GM12878 (cell line): Measurements from ENCODE around the gene FLVCR2. TPM values are rescaled to one million over a fixed set of nuclear protein-coding genes. Genes with fewer than 3 reads are reported as not detected.

ENCODE experiments used
- ATAC-seq: fragments of 200-7000 bp; cut with Tn5 transposase; 3 replicates; pipeline ENCODE4 v1.9.1; 2020; ENCODE audit warnings: mild to moderate bottlenecking, moderate library complexity
- BruUV-seq: library from RNA; stranded (reverse); fragments of 400-500 nt; replicated peaks from 2 replicates; lab custom pipeline; 2021; lab: Mats Ljungman, UMichigan
- CTCF ChIA-PET: fragments of 300-600 bp; sonication (Branson Sonifier 250); formaldehyde crosslinking; extraction: SDS; loops from one replicate; lab custom pipeline; 2021; ENCODE audit warnings: inconsistent platforms; lab: Yijun Ruan, JAX
- POLR2A ChIA-PET: fragments of 350-600 bp; formaldehyde crosslinking; extraction: SDS; loops from one replicate; lab custom pipeline; 2021; ENCODE audit warnings: inconsistent platforms; lab: Charles Lee
- RAD21 ChIA-PET: fragments of 300-600 bp; sonication (Branson Sonifier 250); formaldehyde crosslinking; loops from one replicate; lab custom pipeline; 2023; ENCODE audit warnings: antibody characterized with exemption; ENCODE audit not compliant: unreplicated experiment; lab: Charles Lee
- SMC1A ChIA-PET: fragments of 300-600 bp; sonication (Branson Sonifier 250); formaldehyde crosslinking; loops from one replicate; lab custom pipeline; 2023; ENCODE audit not compliant: unreplicated experiment, uncharacterized antibody; lab: Charles Lee
- DNase-seq: peaks from one replicate; pipeline ENCODE4 v3.0.0-alpha.2; 2011; ENCODE audit warnings: low read depth, low spot score
- FAIRE-seq: peaks from 3 replicates; lab custom pipeline; 2011; peaks lifted over from hg19 to GRCh38; lab: Jason Lieb, UNC
- H2AFZ ChIP-seq: 2 replicates; pipeline ENCODE4 v1.6.0; 2011; ENCODE audit warnings: low read depth, low read length, control low read depth; ENCODE audit not compliant: control insufficient read depth
- H3K27ac ChIP-seq: 2 replicates; pipeline ENCODE4 v1.5.1; 2011; ENCODE audit warnings: control low read depth; ENCODE audit not compliant: control insufficient read depth, insufficient read depth
- H3K27me3 ChIP-seq, 2 experiments: replicated peaks in 1 of 2; 2 replicates each; pipeline versions ENCODE4 v1.6.0 to v1.6.1; 2011; ENCODE audit warnings: low read length in 1 of 2; ENCODE audit not compliant: control insufficient read depth in 2 of 2, insufficient read depth in 2 of 2
- H3K36me3 ChIP-seq, 2 experiments: 2 replicates each; pipeline ENCODE4 v1.5.1; 2011; ENCODE audit warnings: low read length in 1 of 2; ENCODE audit not compliant: control insufficient read depth in 2 of 2, insufficient read depth in 2 of 2
- H3K4me1 ChIP-seq: 2 replicates; pipeline ENCODE4 v1.6.1; 2011; ENCODE audit warnings: mild to moderate bottlenecking, low read length, moderate library complexity, mixed read lengths; ENCODE audit not compliant: control insufficient read depth, insufficient read depth
- H3K4me2 ChIP-seq: 2 replicates; pipeline ENCODE4 v1.6.0; 2011; ENCODE audit warnings: control low read depth; ENCODE audit not compliant: control insufficient read depth, insufficient read depth
- H3K4me3 ChIP-seq: fragments of 200-600 bp; sonication (generic); 2 replicates; pipeline ENCODE4 v1.5.1; 2016
- H3K79me2 ChIP-seq: 2 replicates; pipeline ENCODE4 v1.6.0; 2011; ENCODE audit warnings: low read length; ENCODE audit not compliant: control insufficient read depth, insufficient read depth
- H3K9ac ChIP-seq: 2 replicates; pipeline ENCODE4 v1.8.0; 2011; ENCODE audit warnings: low read length, control low read depth, mixed read lengths; ENCODE audit not compliant: control insufficient read depth, insufficient read depth
- H3K9me3 ChIP-seq: replicated peaks from 3 replicates; pipeline ENCODE4 v1.5.1; 2011; ENCODE audit warnings: mild to moderate bottlenecking, low read length; ENCODE audit not compliant: control insufficient read depth, insufficient read depth
- H4K20me1 ChIP-seq: 2 replicates; pipeline ENCODE4 v1.6.0; 2011; ENCODE audit not compliant: control insufficient read depth, insufficient read depth
- ATF3 ChIP-seq: IDR thresholded peaks from 2 replicates; pipeline ENCODE4 v1.6.1; 2011; ENCODE audit warnings: low read depth, mild to moderate bottlenecking, low read length, moderate library complexity, borderline replicate concordance; ENCODE audit errors: extremely low read depth
- CBX5 ChIP-seq: sonication (generic); IDR thresholded peaks from 2 replicates; pipeline ENCODE4 v1.6.1; 2016; ENCODE audit warnings: low read depth, moderate library complexity, mild to moderate bottlenecking, inconsistent platforms
- CHD4 ChIP-seq: fragments of 200-600 bp; sonication (generic); IDR thresholded peaks from 2 replicates; pipeline ENCODE4 v1.6.1; 2016; ENCODE audit warnings: mild to moderate bottlenecking
- CREM ChIP-seq: IDR thresholded peaks from 2 replicates; pipeline ENCODE4 v1.6.1; 2014; ENCODE audit warnings: antibody characterized with exemption, low read depth
- E2F4 ChIP-seq: IDR thresholded peaks from 2 replicates; pipeline ENCODE4 v1.6.1; 2012; ENCODE audit warnings: low read depth, low read length, improper control_type of control experiment
- GATAD2B ChIP-seq: fragments of 450-650 bp; conservative IDR thresholded peaks from 2 replicates; pipeline ENCODE4 v1.6.1; 2017; ENCODE audit warnings: low read depth, mild to moderate bottlenecking, moderate library complexity
- HDAC6 ChIP-seq: fragments of 200-600 bp; sonication (generic); IDR thresholded peaks from one replicate; pipeline ENCODE4 v1.8.0; 2017; ENCODE audit warnings: antibody characterized with exemption; ENCODE audit not compliant: unreplicated experiment
- HSF1 ChIP-seq: fragments of 150-350 bp; IDR thresholded peaks from 2 replicates; pipeline ENCODE4 v1.6.1; 2014; ENCODE audit warnings: mild to moderate bottlenecking, low read depth, low read length
- IKZF2 ChIP-seq, 2 experiments: fragments of 450-650 bp; IDR thresholded peaks; 2 replicates each; pipeline ENCODE4 v1.6.1; 2017; ENCODE audit warnings: mild to moderate bottlenecking in 2 of 2, moderate library complexity in 2 of 2
- JUNB ChIP-seq: IDR thresholded peaks from 2 replicates; pipeline ENCODE4 v1.6.1; 2016; ENCODE audit warnings: antibody characterized with exemption, mild to moderate bottlenecking
- MTA2 ChIP-seq: fragments of 450-650 bp; IDR thresholded peaks from 2 replicates; pipeline ENCODE4 v1.6.1; 2016; ENCODE audit warnings: low read depth, mild to moderate bottlenecking, moderate library complexity
- MTA3 ChIP-seq: IDR thresholded peaks from 2 replicates; pipeline ENCODE4 v1.6.1; 2012; ENCODE audit warnings: low read length, inconsistent platforms, borderline replicate concordance
- MXI1 ChIP-seq: fragments of 150-350 bp; IDR thresholded peaks from 2 replicates; pipeline ENCODE4 v1.6.1; 2011; ENCODE audit warnings: low read depth, mild to moderate bottlenecking, inconsistent platforms, low read length, improper control_type of control experiment
- PKNOX1 ChIP-seq: fragments of 450-650 bp; IDR thresholded peaks from 2 replicates; pipeline ENCODE4 v1.6.1; 2016; ENCODE audit warnings: mild to moderate bottlenecking
- POU2F2 ChIP-seq: IDR thresholded peaks from 3 replicates; pipeline ENCODE4 v1.6.1; 2011; ENCODE audit warnings: low read depth, mild to moderate bottlenecking, low read length, borderline replicate concordance
- RELA ChIP-seq: fragments of 450-650 bp; IDR thresholded peaks from 2 replicates; pipeline ENCODE4 v1.8.0; 2014; ENCODE audit warnings: borderline replicate concordance; ENCODE audit not compliant: partially characterized antibody
- RUNX3 ChIP-seq: IDR thresholded peaks from 2 replicates; pipeline ENCODE4 v1.6.1; 2012; ENCODE audit warnings: low read length, inconsistent platforms
- SMC3 ChIP-seq: IDR thresholded peaks from 2 replicates; pipeline ENCODE4 v1.6.1; 2011; ENCODE audit warnings: low read length, improper control_type of control experiment, borderline replicate concordance
- ZNF274 ChIP-seq: IDR thresholded peaks from one replicate; pipeline ENCODE4 v1.8.0; 2011; ENCODE audit not compliant: insufficient read length, insufficient read depth
- WGBS: methylation state at CpG from one replicate; pipeline ENCODE4 v1.1.6; 2016; ENCODE audit warnings: low lambda C conversion rate; ENCODE audit not compliant: insufficient replicate concordance, insufficient coverage; ENCODE audit errors: missing lambda C conversion rate; 5-methylcytosine and 5-hydroxymethylcytosine counted together
- in situ Hi-C: fragments of 300-500 bp; cut with MboI; formaldehyde crosslinking; loops from 9 replicates; pipeline ENCODE4 v1.14.3; 2018; ENCODE audit warnings: mixed read lengths
- intact Hi-C: fragments of 100-400 bp; cut with micrococcal nuclease; formaldehyde crosslinking; loops from one replicate; pipeline ENCODE4 v1.14.2; 2022; ENCODE audit not compliant: unreplicated experiment
- polyA plus RNA-seq, 11 experiments: library from polyadenylated mRNA; depleted of rRNA in 4 of 11; unstranded in 6 of 11; stranded (reverse) in 5 of 11; fragments of >200 nt; fragmentation: Nextera tagmentation in 4 of 11; fragmentation: Illumina TruSeq in 1 of 11; extraction: Ambion mirVana in 4 of 11; extraction: Trizol in 1 of 11; gene quantifications; 1 replicate in 1 of 11; 2 replicates in 10 of 11; pipeline versions ENCODE4 v1.2.1 to v1.2.3, GENCODE V29; 2011 to 2016; ENCODE audit warnings: inconsistent platforms in 2 of 11, missing spikeins in 2 of 11, low read depth in 1 of 11
- total RNA-seq, 4 experiments: library from RNA; depleted of rRNA in 3 of 4; stranded (reverse); fragments of >200 nt in 3 of 4; fragmentation: Illumina TruSeq in 1 of 4; extraction: Trizol in 1 of 4; gene quantifications; 2 replicates each; pipeline versions ENCODE4 v1.2.1 to v1.2.3, GENCODE V29; 2013 to 2021

Gene FLVCR2
- total and polyA plus RNA-seq, 10 of the 15 experiments (the other 5 are each of a cell fraction or from before 2014, with no cell fraction given) = 0.24 to 3.7 (median 1.6) TPM

- Histone ChIP-seq H3K27ac (no peak overlapping the region), H3K36me3 (no peaks in the 10 kb centered on the region), H4K20me1 (no peaks in the 10 kb centered on the region), H3K9ac (peak overlapping the region; percentile 7; the same call in 1 of the 2 replicates), H3K27me3 (no peaks in the 10 kb centered on the region), H3K4me3 (no peak overlapping the region), H3K79me2 (no peaks in the 10 kb centered on the region), H3K9me3 (peaks cover 5% of the 10 kb centered on the region; the same call in 2 of the 3 replicates), H3K4me2 (no peak overlapping the region), H3K4me1 (peaks cover 27% of the 10 kb centered on the region), H2AFZ (no peak overlapping the region)
- DNase-seq (no peak), FAIRE-seq (no peak), ATAC-seq (peak; percentile 83)
- RAD21 ChIA-PET = interaction anchor here (0.6 to 6.2 kb wide), 16 partner anchors 10 to 254 kb away, joined by 3 to 167 read pairs (median 17); partner anchors contain the start of genes BATF and FLVCR2
- in situ Hi-C loops = loop anchor here (5.0 kb wide), 2 partner anchors 252 to 432 kb away; partner anchors contain the start of gene NEK9
- SMC1A ChIA-PET = interaction anchor here (0.9 to 6.3 kb wide), 14 partner anchors 8 to 264 kb away, joined by 3 to 232 read pairs (median 20); partner anchors contain the start of genes BATF and FLVCR2
- CTCF ChIA-PET = interaction anchor here (0.6 to 7.1 kb wide), 15 partner anchors 9 to 252 kb away, joined by 3 to 286 read pairs (median 32); partner anchors contain the start of gene BATF
- intact Hi-C loops = loop anchor here (2.0 to 10.0 kb wide), 2 partner anchors 71 to 425 kb away; no protein-coding TSS in a partner anchor
- BruUV-seq = no TSS peak
- POLR2A ChIA-PET = interaction anchor here (1.0 to 3.5 kb wide), 4 partner anchors 10 to 63 kb away, joined by 3 to 14 read pairs (median 4); no protein-coding TSS in a partner anchor
- WGBS = 74% methylated on average over 6 of the region's 6 CpGs
- TF ChIP-seq MXI1 (no peak), CBX5 (no peak), JUNB (peak; percentile 78), CHD4 (no peak), ATF3 (no peak), CREM (peak; percentile 29; the same call in 1 of the 2 replicates), IKZF2 (IDR thresholded peaks at IDR 0.05) (peak in 1 of 2 experiments; percentile 34; a peak in 1 of 4 replicates), RELA (no peak), POU2F2 (no peak), GATAD2B (no peak), MTA3 (no peak), E2F4 (no peak), SMC3 (no peak), RUNX3 (peak; percentile 71; the same call in 1 of the 2 replicates), HSF1 (no peak), PKNOX1 (peak; percentile 90), ZNF274 (no peak), MTA2 (no peak), HDAC6 (no peak)
Observed at GRCh38 chr14:75559451-75560222, 18.8 kb upstream of the FLVCR2 start.
